OCI-LY7 (cell line): ENCODE data around the gene RXRG. TPM values are rescaled to one million over a fixed set of nuclear protein-coding genes. Genes with fewer than 3 reads are reported as not detected.

ENCODE experiments used
- BruUV-seq: library from RNA; stranded (reverse); fragments of 400-500 nt; replicated peaks from 2 replicates; lab custom pipeline; 2021; lab: Mats Ljungman, UMichigan
- CTCF ChIA-PET: fragments of 300-600 bp; sonication (Branson Sonifier 250); formaldehyde crosslinking; loops from one replicate; lab custom pipeline; 2022; ENCODE audit warnings: antibody characterized with exemption; ENCODE audit not compliant: unreplicated experiment; lab: Charles Lee
- POLR2A ChIA-PET: fragments of 300-600 bp; sonication (Branson Sonifier 250); formaldehyde crosslinking; loops from one replicate; lab custom pipeline; 2022; ENCODE audit warnings: antibody characterized with exemption; lab: Charles Lee
- DNase-seq: peaks from one replicate; pipeline ENCODE4 v3.0.0-alpha.2; 2015; ENCODE audit warnings: low spot score
- H2AFZ ChIP-seq: fragments of 200-600 bp; sonication (generic), shearing (Covaris generic); 2 replicates; pipeline ENCODE4 v1.6.1; 2014; ENCODE audit warnings: mild to moderate bottlenecking, antibody characterized with exemption, low read length, moderate library complexity
- H3K27ac ChIP-seq: fragments of 200-600 bp; sonication (generic); 2 replicates; pipeline ENCODE4 v1.5.1; 2014; ENCODE audit warnings: mixed run types, low read depth, mild to moderate bottlenecking, moderate library complexity, low read length, inconsistent platforms; ENCODE audit not compliant: poor library complexity, severe bottlenecking
- H3K36me3 ChIP-seq: fragments of 200-600 bp; sonication (generic); 2 replicates; pipeline ENCODE4 v1.6.1; 2014; ENCODE audit warnings: mild to moderate bottlenecking, antibody characterized with exemption, low read length, moderate library complexity, mixed read lengths; ENCODE audit not compliant: insufficient read depth
- H3K4me1 ChIP-seq: fragments of 200-600 bp; sonication (generic); 2 replicates; pipeline ENCODE4 v1.5.1; 2014; ENCODE audit warnings: mild to moderate bottlenecking, low read length; ENCODE audit not compliant: insufficient read depth, poor library complexity, severe bottlenecking
- H3K4me2 ChIP-seq: fragments of 200-600 bp; sonication (generic); 2 replicates; pipeline ENCODE4 v1.6.1; 2014; ENCODE audit warnings: mild to moderate bottlenecking, low read length
- H3K4me3 ChIP-seq: fragments of 200-600 bp; sonication (generic); 2 replicates; pipeline ENCODE4 v1.5.1; 2014; ENCODE audit warnings: mild to moderate bottlenecking, low read depth, low read length; ENCODE audit not compliant: poor library complexity, severe bottlenecking
- H3K79me2 ChIP-seq: fragments of 200-600 bp; sonication (generic); 2 replicates; pipeline ENCODE4 v1.6.1; 2016; ENCODE audit warnings: low read depth, mild to moderate bottlenecking, low read length, moderate library complexity, mixed read lengths; ENCODE audit not compliant: insufficient read depth
- H3K9me2 ChIP-seq: fragments of 200-600 bp; sonication (generic); 2 replicates; pipeline ENCODE4 v1.6.1; 2016; ENCODE audit warnings: mild to moderate bottlenecking, low read length, mixed read lengths; ENCODE audit not compliant: insufficient read depth
- H3K9me3 ChIP-seq: fragments of 200-600 bp; sonication (generic); 2 replicates; pipeline ENCODE4 v1.6.1; 2014; ENCODE audit warnings: mild to moderate bottlenecking, mixed run types, low read length, mixed read lengths
- H4K20me1 ChIP-seq: fragments of 200-600 bp; sonication (generic); 2 replicates; pipeline ENCODE4 v1.6.1; 2014; ENCODE audit warnings: mild to moderate bottlenecking, antibody characterized with exemption, low read length, moderate library complexity, mixed read lengths; ENCODE audit not compliant: insufficient read depth
- EZH2phosphoT487 ChIP-seq: fragments of 200-600 bp; sonication (generic); IDR thresholded peaks from 2 replicates; pipeline ENCODE4 v1.6.1; 2018; ENCODE audit warnings: low read depth, borderline replicate concordance, mild to moderate bottlenecking, mixed run types, antibody characterized with exemption, low read length, moderate library complexity, mixed read lengths
- intact Hi-C: fragments of 100-400 bp; cut with micrococcal nuclease; formaldehyde crosslinking; loops from one replicate; pipeline ENCODE4 v1.10.0; 2022; ENCODE audit not compliant: unreplicated experiment
- total RNA-seq, 2 experiments: library from RNA; depleted of rRNA in 1 of 2; stranded (reverse); fragments of >200 nt in 1 of 2; shearing (Covaris generic) in 1 of 2; gene quantifications; 2 replicates each; pipeline ENCODE4 v1.2.3, GENCODE V29; 2014 to 2022
- TF ChIP-seq, protein P1 (sequence below): fragments of 200-600 bp; sonication (generic); conservative IDR thresholded peaks from 2 replicates; pipeline ENCODE4 v1.5.1; 2014; ENCODE audit warnings: mild to moderate bottlenecking, antibody characterized with exemption, low read length, moderate library complexity, mixed read lengths

RXRG gene
- total RNA-seq, 2 experiments from 2014 or later: not detected

- H3K4me3 ChIP-seq: no peak overlapping the region
- no peak overlapping the region for H2AFZ ChIP-seq
- intact Hi-C loops: no loop called here
- H4K20me1 ChIP-seq: no peaks in the 10 kb centered on the region
- ChIA-PET CTCF (no interaction called here), POLR2A (no interaction called here)
- BruUV-seq: no TSS peak
- H3K36me3 ChIP-seq: no peaks in the 10 kb centered on the region
- H3K27ac ChIP-seq: no peak overlapping the region
- H3K79me2 ChIP-seq: no peaks in the 10 kb centered on the region
- H3K9me3 ChIP-seq: no peaks in the 10 kb centered on the region
- H3K4me2 ChIP-seq: no peak overlapping the region
- no peaks in the 10 kb centered on the region for H3K9me2 ChIP-seq
- H3K4me1 ChIP-seq: no peaks in the 10 kb centered on the region
- no peak for DNase-seq
- TF ChIP-seq EZH2phosphoT487: no peak
- TF ChIP-seq, protein P1, sequence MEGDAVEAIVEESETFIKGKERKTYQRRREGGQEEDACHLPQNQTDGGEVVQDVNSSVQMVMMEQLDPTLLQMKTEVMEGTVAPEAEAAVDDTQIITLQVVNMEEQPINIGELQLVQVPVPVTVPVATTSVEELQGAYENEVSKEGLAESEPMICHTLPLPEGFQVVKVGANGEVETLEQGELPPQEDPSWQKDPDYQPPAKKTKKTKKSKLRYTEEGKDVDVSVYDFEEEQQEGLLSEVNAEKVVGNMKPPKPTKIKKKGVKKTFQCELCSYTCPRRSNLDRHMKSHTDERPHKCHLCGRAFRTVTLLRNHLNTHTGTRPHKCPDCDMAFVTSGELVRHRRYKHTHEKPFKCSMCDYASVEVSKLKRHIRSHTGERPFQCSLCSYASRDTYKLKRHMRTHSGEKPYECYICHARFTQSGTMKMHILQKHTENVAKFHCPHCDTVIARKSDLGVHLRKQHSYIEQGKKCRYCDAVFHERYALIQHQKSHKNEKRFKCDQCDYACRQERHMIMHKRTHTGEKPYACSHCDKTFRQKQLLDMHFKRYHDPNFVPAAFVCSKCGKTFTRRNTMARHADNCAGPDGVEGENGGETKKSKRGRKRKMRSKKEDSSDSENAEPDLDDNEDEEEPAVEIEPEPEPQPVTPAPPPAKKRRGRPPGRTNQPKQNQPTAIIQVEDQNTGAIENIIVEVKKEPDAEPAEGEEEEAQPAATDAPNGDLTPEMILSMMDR: no peak
These were observed 18.2 kb downstream of the RXRG start for GRCh38 chr1:165426745-165427144.

- intact Hi-C loops: no loop called here
- no peaks in the 10 kb centered on the region for H3K4me1 ChIP-seq
- no peaks in the 10 kb centered on the region for H3K79me2 ChIP-seq
- POLR2A ChIA-PET: no interaction called here
- no TSS peak for BruUV-seq
- no peak overlapping the region for H3K4me2 ChIP-seq
- no peak for TF ChIP-seq EZH2phosphoT487
- TF ChIP-seq, protein P1: no peak
- DNase-seq: no peak
- H3K9me3 ChIP-seq: no peaks in the 10 kb centered on the region
- no peak overlapping the region for H3K27ac ChIP-seq
- CTCF ChIA-PET: no interaction called here
- no peaks in the 10 kb centered on the region for H4K20me1 ChIP-seq
- no peak overlapping the region for H2AFZ ChIP-seq
- H3K36me3 ChIP-seq: no peaks in the 10 kb centered on the region
- H3K4me3 ChIP-seq: no peak overlapping the region
- no peaks in the 10 kb centered on the region for H3K9me2 ChIP-seq
These were observed 19.3 kb downstream of the RXRG start for GRCh38 chr1:165425621-165426020.

DNA sequence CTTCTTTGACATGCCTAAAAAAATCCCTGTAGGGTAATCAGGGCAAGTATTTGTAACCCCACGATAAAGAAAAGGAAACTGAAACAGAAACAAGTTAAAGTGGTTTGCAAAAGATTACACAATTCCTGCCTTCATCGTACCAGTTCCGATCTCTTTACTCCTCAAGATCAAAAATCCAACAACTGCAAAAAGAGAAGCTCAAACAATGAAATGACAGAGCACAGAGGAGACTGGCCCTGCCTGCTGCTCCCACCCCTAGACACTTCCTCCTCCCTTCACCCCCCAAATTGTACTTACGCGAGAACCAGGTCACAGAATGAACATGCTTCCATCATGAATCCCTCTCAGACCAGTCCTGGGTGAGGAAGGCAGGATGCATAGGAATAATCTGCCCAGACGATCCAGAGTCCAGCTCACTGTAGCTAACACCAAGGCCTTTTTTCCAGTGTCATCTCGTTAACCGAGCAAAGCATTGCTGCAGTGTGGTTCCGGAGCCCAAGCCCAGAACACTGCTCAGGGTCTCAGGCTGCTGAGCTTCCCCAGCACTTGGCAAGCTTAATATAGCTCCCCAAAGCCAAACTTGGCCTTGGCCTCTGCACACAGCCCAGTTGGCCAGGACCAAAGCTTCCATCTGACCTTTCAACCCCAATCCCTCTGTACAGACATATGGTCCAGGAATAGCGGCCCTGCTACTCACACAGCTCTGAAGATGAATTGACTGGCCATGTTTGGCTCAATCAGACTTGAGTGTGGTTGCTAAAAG is 20.3 kb downstream of the RXRG start:
- no peak for TF ChIP-seq EZH2phosphoT487
- TF ChIP-seq, protein P1: no peak
- intact Hi-C loops: no loop called here
- Histone ChIP-seq H2AFZ (no peak overlapping the region), H3K4me3 (no peak overlapping the region), H3K36me3 (no peaks in the 10 kb centered on the region), H3K9me2 (no peaks in the 10 kb centered on the region), H3K9me3 (no peaks in the 10 kb centered on the region), H3K4me2 (no peak overlapping the region), H3K4me1 (no peaks in the 10 kb centered on the region), H3K27ac (no peak overlapping the region), H3K79me2 (no peaks in the 10 kb centered on the region), H4K20me1 (no peaks in the 10 kb centered on the region)
- ChIA-PET POLR2A (interaction anchor here (0.6 kb wide), 1 partner anchor 1390 kb away, joined by 3 read pairs; no protein-coding TSS in a partner anchor), CTCF (no interaction called here)
- no TSS peak for BruUV-seq
- DNase-seq: no peak
